ENCODE results near the gene STRAP. TPM values are rescaled to one million over a fixed set of nuclear protein-coding genes. Genes with fewer than 3 reads are reported as not detected.

STRAP gene
- total and polyA plus RNA-seq, 2 experiments from 2014 or later = 229 to 403 TPM

- no peak for TF ChIP-seq REST (IDR thresholded peaks at IDR 0.05; ENCODE audit: unreplicated experiment)
- no peak for TF ChIP-seq EZH2 (IDR thresholded peaks at IDR 0.05; ENCODE audit: low read depth, unreplicated experiment)
- no peak for TF ChIP-seq ZNF331 (CRISPR knock-in tag; IDR thresholded peaks at IDR 0.05; ENCODE audit: low read depth)
- TF ChIP-seq STAT1 (IDR thresholded peaks at IDR 0.05; ENCODE audit: unreplicated experiment) = no peak
- no peak for TF ChIP-seq NANOG (IDR thresholded peaks at IDR 0.05; ENCODE audit: borderline replicate concordance)
- no peak for TF ChIP-seq ETS1 (IDR thresholded peaks at IDR 0.05)
- TF ChIP-seq EZH2phosphoT487 (IDR thresholded peaks at IDR 0.05; ENCODE audit: unreplicated experiment) = no peak
These were observed 22.3 kb downstream of the STRAP start (continued) for GRCh38 chr12:15904378-15904920.

GRCh38 chr12:15910468-15910863 is 28.3 kb downstream of the STRAP start:
- Histone ChIP-seq H3K4me3 (peak overlapping the region; percentile 83), H4K20me1 (replicated peaks; ENCODE audit: insufficient read depth) (0 out of 2 replicates have a peak, but pooled peaks cover 5% of the 10 kb centered on the region), H3K79me2 (replicated peaks; ENCODE audit: insufficient read depth) (no peaks in the 10 kb centered on the region), H3K27me3 (ENCODE audit: insufficient read depth) (peaks cover 4% of the 10 kb centered on the region), H2AFZ (no peak overlapping the region), H3K9me2 (ENCODE audit: insufficient read depth) (no peaks in the 10 kb centered on the region), H3F3A (replicated peaks; ENCODE audit: low read depth) (no peaks in the 10 kb centered on the region), H3K4me1 (ENCODE audit: insufficient read depth) (peaks cover 12% of the 10 kb centered on the region), H3K27ac (ENCODE audit: low read depth) (no peak overlapping the region), H3K36me3 (ENCODE audit: insufficient read depth) (peaks cover 3% of the 10 kb centered on the region; the same call in 1 of the 2 replicates), H3K4me2 (peak overlapping the region; percentile 88)
- peaks cover 7% of the 10 kb centered on the region for H3K27me3 Mint-ChIP-seq (ENCODE audit: insufficient read depth, low read depth, poor library complexity)
- no peak overlapping the region; the same call in 1 of the 2 replicates for H3K27ac Mint-ChIP-seq
- peaks cover 14% of the 10 kb centered on the region for H3K4me1 Mint-ChIP-seq
- DNase-seq (ENCODE audit: low spot score) = no peak
- no peaks in the 10 kb centered on the region; the same call in 2 of the 3 replicates for H3K36me3 Mint-ChIP-seq (ENCODE audit: low read depth)
- peak overlapping the region; percentile 83 for H3K4me3 Mint-ChIP-seq
- ATAC-seq = no peak
- no peaks in the 10 kb centered on the region for H3K9me3 Mint-ChIP-seq
- TF ChIP-seq EZH2phosphoT487 (IDR thresholded peaks at IDR 0.05; ENCODE audit: unreplicated experiment) (no peak), REST (IDR thresholded peaks at IDR 0.05; ENCODE audit: unreplicated experiment) (no peak), POLR2AphosphoS5 (IDR thresholded peaks at IDR 0.05; ENCODE audit: low read depth) (no peak), ETS1 (IDR thresholded peaks at IDR 0.05) (no peak), STAT1 (IDR thresholded peaks at IDR 0.05; ENCODE audit: unreplicated experiment) (no peak), EZH2 (IDR thresholded peaks at IDR 0.05; ENCODE audit: low read depth, unreplicated experiment) (no peak)
